Measurements from ENCODE around the gene FDX1. TPM values are rescaled to one million over a fixed set of nuclear protein-coding genes. Genes with fewer than 3 reads are reported as not detected.

FDX1 gene
- total and polyA plus RNA-seq, 2 of the 8 experiments (the other 6 are each of a cell fraction or from before 2014, with no cell fraction given), result 3.7 to 9.6 TPM

- no peak overlapping the region for H3K14ac ChIP-seq (ENCODE audit: insufficient read length)
- H4K8ac ChIP-seq (ENCODE audit: extremely low read depth, insufficient read depth, low read length), result no peak overlapping the region
- H3K23ac ChIP-seq (ENCODE audit: insufficient read length), result no peak overlapping the region
- H4K20me1 ChIP-seq (replicated peaks in 1 of 2; ENCODE audit: control insufficient read depth in 1 of 2, insufficient read depth in 2 of 2, low read length in 2 of 2), result no peaks in the 10 kb centered on the region
- no peak overlapping the region for H2AK5ac ChIP-seq (ENCODE audit: low read depth, low read length)
- H2BK5ac ChIP-seq (ENCODE audit: low read depth, low read length), result no peak overlapping the region
- no peak overlapping the region for H4K91ac ChIP-seq (replicated peaks; ENCODE audit: insufficient read length, low read length)
- no peak overlapping the region for H3K18ac ChIP-seq (ENCODE audit: extremely low read depth, low read length)
- H2AFZ ChIP-seq (ENCODE audit: low read length), result no peak overlapping the region
- H4K5ac ChIP-seq (ENCODE audit: insufficient read length, low read depth, low read length), result no peak overlapping the region
- no peak overlapping the region for H2BK20ac ChIP-seq (ENCODE audit: low read length)
- DNase-seq (ENCODE audit: low read depth in 1 of 2, low spot score in 2 of 2) (no peak), FAIRE-seq (no peak)
- no peak overlapping the region for H3K4me2 ChIP-seq (ENCODE audit: insufficient read depth in 1 of 2, low read depth in 2 of 2, low read length in 2 of 2)
- no peaks in the 10 kb centered on the region for H3K4me1 ChIP-seq (replicated peaks in 1 of 4; ENCODE audit: control insufficient read depth in 3 of 4, insufficient read depth in 4 of 4, low read length in 3 of 4)
- no peak overlapping the region for H3K4ac ChIP-seq (replicated peaks; ENCODE audit: insufficient read length, low read depth, low read length)
- no peak overlapping the region for H2BK12ac ChIP-seq (ENCODE audit: low read depth, low read length)
- no peak overlapping the region for H3K56ac ChIP-seq (replicated peaks; ENCODE audit: insufficient read length, low read depth, low read length)
- H3K23me2 ChIP-seq (ENCODE audit: low read depth, low read length), result no peaks in the 10 kb centered on the region
- H2BK15ac ChIP-seq (ENCODE audit: low read length), result no peak overlapping the region
- no peaks in the 10 kb centered on the region for H3K79me1 ChIP-seq (ENCODE audit: low read depth, low read length)
- POLR2A ChIA-PET (ENCODE audit: partially characterized antibody), result no interaction called here
- no peak overlapping the region for H3K9ac ChIP-seq (replicated peaks in 1 of 4; ENCODE audit: extremely low read depth in 1 of 4, low read depth in 3 of 4, low read length in 3 of 4)
- H3K9me3 ChIP-seq (ENCODE audit: insufficient read depth in 2 of 2, low read depth in 1 of 2, low read length in 1 of 2), result no peaks in the 10 kb centered on the region
- no peaks in the 10 kb centered on the region for H3K36me3 ChIP-seq (ENCODE audit: control insufficient read depth in 2 of 4, insufficient read depth in 4 of 4, low read length in 3 of 4)
- no peaks in the 10 kb centered on the region for H3K27me3 ChIP-seq (replicated peaks in 1 of 4; ENCODE audit: control insufficient read depth in 3 of 4, extremely low read depth in 1 of 4, insufficient read depth in 3 of 4, low read length in 3 of 4)
- H2BK120ac ChIP-seq (replicated peaks; ENCODE audit: low read depth, low read length), result no peak overlapping the region
- H3K79me2 ChIP-seq (ENCODE audit: control insufficient read depth in 1 of 2, insufficient read depth in 2 of 2, low read length in 2 of 2), result no peaks in the 10 kb centered on the region
- CTCF ChIA-PET (ENCODE audit: partially characterized antibody), result interaction anchor here (1.9 kb wide), 1 partner anchor 9 kb away, joined by 5 read pairs; no protein-coding TSS in a partner anchor
- H3K27ac ChIP-seq (ENCODE audit: low read depth, low read length), result no peak overlapping the region
- H3K4me3 ChIP-seq (ENCODE audit: extremely low read depth in 1 of 4, insufficient read depth in 2 of 4, low read depth in 3 of 4, low read length in 4 of 4), result no peak overlapping the region
- 97% methylated on average over 2 of the region's 2 CpGs; no CpG with 5 or more reads in 1 of the 2 experiments for WGBS, 2 experiments (ENCODE audit: extremely low coverage in 1 of 2, insufficient coverage in 1 of 2, insufficient read length in 1 of 2, insufficient replicate concordance in 2 of 2, low coverage in 1 of 2, low lambda C conversion rate in 2 of 2, missing lambda C conversion rate in 1 of 2)
- TF ChIP-seq TBP (IDR thresholded peaks at IDR 0.05; ENCODE audit: low read depth, low read length) (no peak), HDAC6 (IDR thresholded peaks at IDR 0.05; ENCODE audit: low read depth, low read length) (no peak), NRF1 (IDR thresholded peaks at IDR 0.05; ENCODE audit: low read depth, low read length) (no peak), RNF2 (IDR thresholded peaks at IDR 0.05; ENCODE audit: borderline replicate concordance, low read depth, low read length, missing control alignments, poor library complexity, severe bottlenecking) (no peak), YY1 (IDR thresholded peaks at IDR 0.05; ENCODE audit: low read depth, low read length) (no peak), GABPA (IDR thresholded peaks at IDR 0.05; ENCODE audit: borderline replicate concordance, insufficient read depth, low read length) (no peak), EZH2 (IDR thresholded peaks at IDR 0.05; ENCODE audit: low read depth, low read length, severe bottlenecking) (no peak), SIRT6 (IDR thresholded peaks at IDR 0.05; ENCODE audit: low read length) (no peak), PHF8 (conservative IDR thresholded peaks at IDR 0.05; ENCODE audit: low read depth, low read length) (no peak), ZNF274 (IDR thresholded peaks at IDR 0.05; ENCODE audit: borderline replicate concordance, extremely low read depth, low read length) (no peak), BCL11A (IDR thresholded peaks at IDR 0.05; ENCODE audit: low read depth in 2 of 2, low read length in 2 of 2) (no peak), SP2 (IDR thresholded peaks at IDR 0.05; ENCODE audit: low read length) (no peak), TEAD4 (IDR thresholded peaks at IDR 0.05; ENCODE audit: low read depth, low read length) (no peak), ATF3 (IDR thresholded peaks at IDR 0.05; ENCODE audit: insufficient read depth, low read depth, low read length) (no peak), CHD1 (IDR thresholded peaks at IDR 0.05; ENCODE audit: low read depth, low read length) (no peak)
These were observed 71.7 kb downstream of the FDX1 start for GRCh38 chr11:110501428-110501827.
